IMR-90 (cell line): ENCODE results near the gene PRPSAP1. TPM values are rescaled to one million over a fixed set of nuclear protein-coding genes. Genes with fewer than 3 reads are reported as not detected.

ENCODE experiments used
- ATAC-seq: fragments of 200-7000 bp; cut with Tn5 transposase; 2 replicates; pipeline ENCODE4 v1.9.1; 2020; ENCODE audit warnings: low read depth, mild to moderate bottlenecking, moderate library complexity
- BruUV-seq: library from RNA; stranded (reverse); fragments of 400-500 nt; replicated peaks from 2 replicates; lab custom pipeline; 2021; lab: Mats Ljungman, UMichigan
- CTCF ChIA-PET: fragments of 300-600 bp; formaldehyde crosslinking; extraction: SDS; loops from one replicate; lab custom pipeline; 2021; ENCODE audit warnings: antibody characterized with exemption; lab: Yijun Ruan, JAX
- POLR2A ChIA-PET: fragments of 300-600 bp; sonication (Branson Sonifier 250); formaldehyde crosslinking; loops from one replicate; lab custom pipeline; 2022; ENCODE audit warnings: antibody characterized with exemption; ENCODE audit not compliant: unreplicated experiment; lab: Charles Lee
- DNase-seq: peaks from one replicate; pipeline ENCODE4 v3.0.0; 2013
- H2AFZ ChIP-seq: replicated peaks from 2 replicates; pipeline ENCODE3; 2013; ENCODE audit warnings: low read length, mild to moderate bottlenecking; ENCODE audit not compliant: poor library complexity
- H2AK5ac ChIP-seq: 2 replicates; pipeline ENCODE4 v1.6.1; 2013; ENCODE audit warnings: low read depth, low read length, inconsistent platforms
- H2AK9ac ChIP-seq: replicated peaks from 2 replicates; pipeline ENCODE3; 2013; ENCODE audit warnings: mild to moderate bottlenecking, low read depth, low read length, moderate library complexity; ENCODE audit not compliant: poor library complexity
- H2BK120ac ChIP-seq: 2 replicates; pipeline ENCODE4 v1.6.1; 2013; ENCODE audit warnings: low read depth, low read length, inconsistent platforms
- H2BK15ac ChIP-seq: 3 replicates; pipeline ENCODE4 v1.6.1; 2013; ENCODE audit warnings: low read depth, low read length, inconsistent platforms
- H2BK20ac ChIP-seq: 2 replicates; pipeline ENCODE4 v1.6.1; 2013; ENCODE audit warnings: low read depth, mild to moderate bottlenecking, inconsistent platforms, low read length, moderate library complexity
- H2BK5ac ChIP-seq: 2 replicates; pipeline ENCODE4 v1.6.1; 2013; ENCODE audit warnings: mild to moderate bottlenecking, low read depth, low read length, inconsistent platforms; ENCODE audit not compliant: poor library complexity, severe bottlenecking
- H3K14ac ChIP-seq: replicated peaks from 2 replicates; pipeline ENCODE4 v1.6.1; 2013; ENCODE audit warnings: low read depth, low read length, inconsistent platforms
- H3K18ac ChIP-seq: 2 replicates; pipeline ENCODE4 v1.6.1; 2013; ENCODE audit warnings: low read depth, low read length, control low read depth
- H3K23ac ChIP-seq: 2 replicates; pipeline ENCODE4 v1.6.1; 2013; ENCODE audit warnings: low read depth, low read length, inconsistent platforms
- H3K27ac ChIP-seq: 2 replicates; pipeline ENCODE4 v1.5.1; 2013; ENCODE audit warnings: mild to moderate bottlenecking, control low read depth, low read length; ENCODE audit not compliant: insufficient read depth
- H3K27me3 ChIP-seq: 2 replicates; pipeline ENCODE4 v1.6.1; 2013; ENCODE audit warnings: low read length; ENCODE audit not compliant: control insufficient read depth, insufficient read depth
- H3K36me3 ChIP-seq: 2 replicates; pipeline ENCODE4 v1.6.1; 2013; ENCODE audit warnings: low read length, mixed read lengths; ENCODE audit not compliant: control insufficient read depth, insufficient read depth
- H3K4ac ChIP-seq: 2 replicates; pipeline ENCODE4 v1.6.1; 2013; ENCODE audit warnings: low read depth, low read length, inconsistent platforms
- H3K4me1 ChIP-seq: 2 replicates; pipeline ENCODE4 v1.6.1; 2013; ENCODE audit warnings: low read length, mixed read lengths; ENCODE audit not compliant: control insufficient read depth, insufficient read depth
- H3K4me2 ChIP-seq: 2 replicates; pipeline ENCODE4 v1.6.1; 2013; ENCODE audit warnings: low read depth, mild to moderate bottlenecking, control low read depth, low read length, moderate library complexity
- H3K4me3 ChIP-seq: 2 replicates; pipeline ENCODE4 v1.5.1; 2013; ENCODE audit warnings: low read depth, mild to moderate bottlenecking, control low read depth, low read length, moderate library complexity; ENCODE audit not compliant: insufficient read depth
- H3K56ac ChIP-seq: 2 replicates; pipeline ENCODE4 v1.6.1; 2013; ENCODE audit warnings: low read length, inconsistent platforms; ENCODE audit not compliant: insufficient read depth; ENCODE audit errors: extremely low read depth
- H3K79me1 ChIP-seq, 2 experiments: 2 replicates each; pipeline ENCODE4 v1.6.1; 2013; ENCODE audit warnings: low read length in 2 of 2, inconsistent platforms in 1 of 2, low read depth in 1 of 2
- H3K9ac ChIP-seq: 2 replicates; pipeline ENCODE4 v1.6.1; 2013; ENCODE audit warnings: low read depth, low read length, control low read depth
- H3K9me1 ChIP-seq: 2 replicates; pipeline ENCODE4 v1.6.1; 2013; ENCODE audit warnings: low read length, inconsistent platforms; ENCODE audit not compliant: insufficient read depth
- H3K9me3 ChIP-seq: 2 replicates; pipeline ENCODE4 v1.6.1; 2013; ENCODE audit warnings: low read length; ENCODE audit not compliant: control insufficient read depth, insufficient read depth
- H4K20me1 ChIP-seq: 2 replicates; pipeline ENCODE4 v1.6.1; 2013; ENCODE audit warnings: low read length, inconsistent platforms; ENCODE audit not compliant: insufficient read depth
- H4K5ac ChIP-seq: 2 replicates; pipeline ENCODE4 v1.6.1; 2013; ENCODE audit warnings: mild to moderate bottlenecking, low read depth, low read length, control low read depth
- H4K8ac ChIP-seq, 2 experiments: 2 replicates each; pipeline ENCODE4 v1.6.1; 2013; ENCODE audit warnings: low read depth in 2 of 2, low read length in 2 of 2, control low read depth in 1 of 2, inconsistent platforms in 1 of 2
- H4K91ac ChIP-seq: 2 replicates; pipeline ENCODE4 v1.6.1; 2013; ENCODE audit warnings: low read depth, low read length, inconsistent platforms; ENCODE audit not compliant: insufficient read depth
- BHLHE40 ChIP-seq: fragments of 150-350 bp; IDR thresholded peaks from 2 replicates; pipeline ENCODE4 v1.6.1; 2016; ENCODE audit warnings: mild to moderate bottlenecking, low read depth, low read length
- CEBPB ChIP-seq: IDR thresholded peaks from 2 replicates; pipeline ENCODE4 v1.6.1; 2012; ENCODE audit warnings: low read depth, low read length, improper control_type of control experiment
- CHD1 ChIP-seq: IDR thresholded peaks from 2 replicates; pipeline ENCODE4 v1.6.1; 2012; ENCODE audit warnings: low read depth, low read length, improper control_type of control experiment
- FOS ChIP-seq: fragments of 150-350 bp; IDR thresholded peaks from 2 replicates; pipeline ENCODE4 v1.6.1; 2016; ENCODE audit warnings: low read depth, low read length
- MAFK ChIP-seq: IDR thresholded peaks from 2 replicates; pipeline ENCODE4 v1.6.1; 2012; ENCODE audit warnings: low read depth, low read length, improper control_type of control experiment
- MAZ ChIP-seq: IDR thresholded peaks from 2 replicates; pipeline ENCODE4 v1.6.1; 2012; ENCODE audit warnings: low read depth, mild to moderate bottlenecking, low read length, improper control_type of control experiment, moderate library complexity, borderline replicate concordance
- MXI1 ChIP-seq: IDR thresholded peaks from 2 replicates; pipeline ENCODE4 v1.6.1; 2012; ENCODE audit warnings: low read depth, mild to moderate bottlenecking, low read length, moderate library complexity, borderline replicate concordance
- NFE2L2 ChIP-seq: fragments of 150-350 bp; IDR thresholded peaks from 2 replicates; pipeline ENCODE4 v1.6.1; 2016; ENCODE audit warnings: low read depth, mild to moderate bottlenecking, low read length
- POLR2A ChIP-seq: IDR thresholded peaks from 2 replicates; pipeline ENCODE4 v1.6.1; 2012; ENCODE audit warnings: mild to moderate bottlenecking, low read depth, low read length
- RAD21 ChIP-seq: IDR thresholded peaks from 2 replicates; pipeline ENCODE4 v1.6.1; 2012; ENCODE audit warnings: low read length, improper control_type of control experiment
- RCOR1 ChIP-seq: IDR thresholded peaks from 2 replicates; pipeline ENCODE4 v1.6.1; 2012; ENCODE audit warnings: mild to moderate bottlenecking, low read length, improper control_type of control experiment; ENCODE audit not compliant: insufficient replicate concordance
- RFX5 ChIP-seq: IDR thresholded peaks from 2 replicates; pipeline ENCODE4 v1.8.0; 2012; ENCODE audit warnings: low read depth, mild to moderate bottlenecking, low read length, moderate library complexity
- SMC3 ChIP-seq: fragments of 150-350 bp; IDR thresholded peaks from 2 replicates; pipeline ENCODE4 v1.6.1; 2016; ENCODE audit warnings: low read depth, mild to moderate bottlenecking, antibody characterized with exemption, low read length, moderate library complexity
- WGBS, 2 experiments: methylation state at CpG; one replicate each; pipeline versions ENCODE4 v1.1.5 to v1.1.7; 2013; ENCODE audit warnings: missing lambda C conversion rate in 2 of 2; ENCODE audit not compliant: insufficient read length in 1 of 2; ENCODE audit errors: extremely low coverage in 2 of 2; 5-methylcytosine and 5-hydroxymethylcytosine counted together
- dilution Hi-C: fragments of 300-500 bp; cut with HindIII; formaldehyde crosslinking; loops from one replicate; pipeline ENCODE4 v1.14.3; 2018; ENCODE audit warnings: low sequenced_read_pairs; ENCODE audit not compliant: unreplicated experiment
- in situ Hi-C: fragments of 300-500 bp; cut with MboI; formaldehyde crosslinking; loops from 3 replicates; pipeline ENCODE4 v1.14.3; 2019; ENCODE audit warnings: low sequenced_read_pairs, inconsistent platforms, mixed read lengths
- intact Hi-C: fragments of 100-400 bp; cut with micrococcal nuclease; formaldehyde crosslinking; loops from 2 replicates; pipeline ENCODE4 v1.10.0; 2022
- polyA plus RNA-seq, 3 experiments: library from polyadenylated mRNA; depleted of rRNA; stranded (reverse); fragments of >200 nt; gene quantifications; 2 replicates each; pipeline ENCODE4 v1.2.3, GENCODE V29; 2012; ENCODE audit warnings: low replicate concordance in 1 of 3
- total RNA-seq: library from RNA; depleted of rRNA; stranded (reverse); fragments of >200 nt; gene quantifications from 2 replicates; pipeline ENCODE4 v1.2.3, GENCODE V29; 2012
- TF ChIP-seq, protein P1 (sequence below): fragments of 150-350 bp; IDR thresholded peaks from 2 replicates; pipeline ENCODE4 v1.6.1; 2016; ENCODE audit warnings: low read depth, mild to moderate bottlenecking, low read length, moderate library complexity, borderline replicate concordance
- TF ChIP-seq, protein P2 (sequence below): fragments of 150-350 bp; IDR thresholded peaks from 2 replicates; pipeline ENCODE4 v1.6.1; 2017; ENCODE audit warnings: mild to moderate bottlenecking, antibody characterized with exemption, low read length, low read depth
- TF ChIP-seq, protein P3 (sequence below): conservative IDR thresholded peaks from 2 replicates; pipeline ENCODE4 v1.5.1; 2012; ENCODE audit warnings: mild to moderate bottlenecking, low read depth, low read length, improper control_type of control experiment

PRPSAP1 gene
- total and polyA plus RNA-seq, 2 of the 4 experiments (the other 2 are of a cell fraction): 34.4 to 48.6 TPM

DNA sequence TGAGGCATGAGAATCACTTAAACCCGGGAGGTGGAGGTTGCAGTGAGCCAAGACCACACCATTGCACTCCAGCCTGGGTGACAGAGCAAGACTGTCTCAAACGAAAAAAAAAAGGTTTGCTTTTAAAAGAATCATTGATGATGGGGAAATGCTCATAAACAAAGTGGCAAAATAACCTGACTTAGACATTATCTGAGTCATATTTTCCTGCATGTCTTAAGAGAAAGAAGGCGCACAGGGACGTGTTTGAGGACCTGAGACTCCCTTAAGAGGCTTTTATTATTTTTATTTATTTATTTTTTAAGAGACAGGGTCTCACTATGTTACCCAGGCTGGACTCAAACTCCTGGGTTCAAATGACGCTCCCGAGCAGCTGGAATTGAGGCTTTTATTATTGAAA is 5.7 kb upstream of the PRPSAP1 start:
- WGBS, 2 experiments: no CpG with 5 or more reads among the region's 6 CpGs
- H3K9me3 ChIP-seq: no peaks in the 10 kb centered on the region
- dilution Hi-C loops: no loop called here

More for the DNA sequence above, 5.7 kb upstream of the PRPSAP1 start:
- intact Hi-C loops (no loop called here), in situ Hi-C loops (no loop called here)
- POLR2A ChIA-PET: no interaction called here
- CTCF ChIA-PET: no interaction called here
- H3K9ac ChIP-seq: no peak overlapping the region
- H3K4me3 ChIP-seq: no peak overlapping the region
- peaks cover 8% of the 10 kb centered on the region for H3K4me1 ChIP-seq
- H2AFZ ChIP-seq: no peak overlapping the region
- no peak overlapping the region for H3K56ac ChIP-seq
- no peak overlapping the region for H3K4me2 ChIP-seq
- no peaks in the 10 kb centered on the region for H3K9me1 ChIP-seq
- H3K18ac ChIP-seq: no peak overlapping the region
- H3K79me1 ChIP-seq: no peaks in the 10 kb centered on the region
- H4K8ac ChIP-seq: no peak overlapping the region
- H2BK5ac ChIP-seq: no peak overlapping the region
- H3K27ac ChIP-seq: no peak overlapping the region
- no peak overlapping the region for H3K14ac ChIP-seq
- DNase-seq (no peak), ATAC-seq (no peak)
- H4K91ac ChIP-seq: no peak overlapping the region
- no peak overlapping the region for H2BK20ac ChIP-seq
- H3K36me3 ChIP-seq: no peaks in the 10 kb centered on the region
- no peak overlapping the region for H2AK9ac ChIP-seq
- H2BK120ac ChIP-seq: no peak overlapping the region
- no TSS peak for BruUV-seq
- no peak overlapping the region for H2BK15ac ChIP-seq
- no peak overlapping the region for H3K23ac ChIP-seq
- H3K4ac ChIP-seq: no peak overlapping the region
- no peaks in the 10 kb centered on the region for H4K20me1 ChIP-seq
- no peaks in the 10 kb centered on the region for H3K27me3 ChIP-seq
- no peak overlapping the region for H2AK5ac ChIP-seq
- TF ChIP-seq POLR2A (no peak), NFE2L2 (no peak), CHD1 (no peak), RFX5 (no peak), CEBPB (no peak), MXI1 (no peak), RCOR1 (no peak), MAFK (no peak), SMC3 (no peak), BHLHE40 (no peak), FOS (no peak), RAD21 (no peak), MAZ (no peak)
- TF ChIP-seq, protein P1, sequence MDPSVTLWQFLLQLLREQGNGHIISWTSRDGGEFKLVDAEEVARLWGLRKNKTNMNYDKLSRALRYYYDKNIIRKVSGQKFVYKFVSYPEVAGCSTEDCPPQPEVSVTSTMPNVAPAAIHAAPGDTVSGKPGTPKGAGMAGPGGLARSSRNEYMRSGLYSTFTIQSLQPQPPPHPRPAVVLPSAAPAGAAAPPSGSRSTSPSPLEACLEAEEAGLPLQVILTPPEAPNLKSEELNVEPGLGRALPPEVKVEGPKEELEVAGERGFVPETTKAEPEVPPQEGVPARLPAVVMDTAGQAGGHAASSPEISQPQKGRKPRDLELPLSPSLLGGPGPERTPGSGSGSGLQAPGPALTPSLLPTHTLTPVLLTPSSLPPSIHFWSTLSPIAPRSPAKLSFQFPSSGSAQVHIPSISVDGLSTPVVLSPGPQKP: no peak
- TF ChIP-seq, protein P2, sequence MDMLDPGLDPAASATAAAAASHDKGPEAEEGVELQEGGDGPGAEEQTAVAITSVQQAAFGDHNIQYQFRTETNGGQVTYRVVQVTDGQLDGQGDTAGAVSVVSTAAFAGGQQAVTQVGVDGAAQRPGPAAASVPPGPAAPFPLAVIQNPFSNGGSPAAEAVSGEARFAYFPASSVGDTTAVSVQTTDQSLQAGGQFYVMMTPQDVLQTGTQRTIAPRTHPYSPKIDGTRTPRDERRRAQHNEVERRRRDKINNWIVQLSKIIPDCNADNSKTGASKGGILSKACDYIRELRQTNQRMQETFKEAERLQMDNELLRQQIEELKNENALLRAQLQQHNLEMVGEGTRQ: no peak
- TF ChIP-seq, protein P3, sequence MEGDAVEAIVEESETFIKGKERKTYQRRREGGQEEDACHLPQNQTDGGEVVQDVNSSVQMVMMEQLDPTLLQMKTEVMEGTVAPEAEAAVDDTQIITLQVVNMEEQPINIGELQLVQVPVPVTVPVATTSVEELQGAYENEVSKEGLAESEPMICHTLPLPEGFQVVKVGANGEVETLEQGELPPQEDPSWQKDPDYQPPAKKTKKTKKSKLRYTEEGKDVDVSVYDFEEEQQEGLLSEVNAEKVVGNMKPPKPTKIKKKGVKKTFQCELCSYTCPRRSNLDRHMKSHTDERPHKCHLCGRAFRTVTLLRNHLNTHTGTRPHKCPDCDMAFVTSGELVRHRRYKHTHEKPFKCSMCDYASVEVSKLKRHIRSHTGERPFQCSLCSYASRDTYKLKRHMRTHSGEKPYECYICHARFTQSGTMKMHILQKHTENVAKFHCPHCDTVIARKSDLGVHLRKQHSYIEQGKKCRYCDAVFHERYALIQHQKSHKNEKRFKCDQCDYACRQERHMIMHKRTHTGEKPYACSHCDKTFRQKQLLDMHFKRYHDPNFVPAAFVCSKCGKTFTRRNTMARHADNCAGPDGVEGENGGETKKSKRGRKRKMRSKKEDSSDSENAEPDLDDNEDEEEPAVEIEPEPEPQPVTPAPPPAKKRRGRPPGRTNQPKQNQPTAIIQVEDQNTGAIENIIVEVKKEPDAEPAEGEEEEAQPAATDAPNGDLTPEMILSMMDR: no peak
- H4K5ac ChIP-seq: no peak overlapping the region
